Bronchial epithelial cell (primary cell): ENCODE measurements around the gene MRTO4. TPM values are rescaled to one million over a fixed set of nuclear protein-coding genes. Genes with fewer than 3 reads are reported as not detected.

Experiments
- DNase-seq: peaks from one replicate; pipeline ENCODE4 v3.0.0-alpha.2; 2010; ENCODE audit warnings: low read depth
- FAIRE-seq: peaks from 2 replicates; lab custom pipeline; 2011; peaks lifted over from hg19 to GRCh38; lab: Jason Lieb, UNC
- H3K27me3 ChIP-seq: 2 replicates; pipeline ENCODE4 v1.5.1; 2011; ENCODE audit warnings: low read length; ENCODE audit not compliant: control insufficient read depth, insufficient read depth
- H3K36me3 ChIP-seq: 2 replicates; pipeline ENCODE4 v1.5.1; 2011; ENCODE audit warnings: low read length; ENCODE audit not compliant: control insufficient read depth, insufficient read depth
- H3K4me3 ChIP-seq: 2 replicates; pipeline ENCODE4 v1.5.1; 2011; ENCODE audit warnings: mild to moderate bottlenecking, low read depth, low read length, control low read depth
- total RNA-seq: library from RNA; depleted of rRNA; stranded (reverse); fragments of >200 nt; gene quantifications from 2 replicates; pipeline ENCODE4 v1.2.1, GENCODE V29; 2014
- TF ChIP-seq, protein P1 (sequence below): IDR thresholded peaks from 2 replicates; pipeline ENCODE4 v1.5.1; 2011; ENCODE audit warnings: mild to moderate bottlenecking, moderate library complexity, low read length, control low read depth, inconsistent platforms; ENCODE audit not compliant: insufficient read depth, severe bottlenecking

The MRTO4 gene
- total RNA-seq, 1 donor from 2014 or later, result 55.5 TPM

DNA sequence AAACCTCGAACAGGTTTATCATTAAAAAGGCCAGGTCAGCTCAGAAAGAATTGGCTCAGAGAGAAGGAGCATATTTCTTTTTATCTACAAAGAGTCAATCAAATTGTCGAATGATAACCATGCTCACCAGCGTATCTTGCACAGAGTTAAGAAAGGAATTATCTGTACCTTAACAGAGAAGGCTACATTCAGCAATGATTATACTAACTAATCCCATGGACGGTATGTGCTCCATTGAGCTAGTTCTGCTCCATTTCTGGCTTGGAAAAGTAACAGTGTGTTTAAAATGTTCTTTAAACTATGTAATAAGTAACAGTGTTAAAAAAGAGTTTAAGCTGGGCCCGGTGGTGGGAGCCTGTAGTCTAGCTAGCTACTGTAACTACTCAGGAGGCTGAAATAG lies 45.8 kb upstream of the MRTO4 start:
- FAIRE-seq, result no peak
- TF ChIP-seq, protein P1, sequence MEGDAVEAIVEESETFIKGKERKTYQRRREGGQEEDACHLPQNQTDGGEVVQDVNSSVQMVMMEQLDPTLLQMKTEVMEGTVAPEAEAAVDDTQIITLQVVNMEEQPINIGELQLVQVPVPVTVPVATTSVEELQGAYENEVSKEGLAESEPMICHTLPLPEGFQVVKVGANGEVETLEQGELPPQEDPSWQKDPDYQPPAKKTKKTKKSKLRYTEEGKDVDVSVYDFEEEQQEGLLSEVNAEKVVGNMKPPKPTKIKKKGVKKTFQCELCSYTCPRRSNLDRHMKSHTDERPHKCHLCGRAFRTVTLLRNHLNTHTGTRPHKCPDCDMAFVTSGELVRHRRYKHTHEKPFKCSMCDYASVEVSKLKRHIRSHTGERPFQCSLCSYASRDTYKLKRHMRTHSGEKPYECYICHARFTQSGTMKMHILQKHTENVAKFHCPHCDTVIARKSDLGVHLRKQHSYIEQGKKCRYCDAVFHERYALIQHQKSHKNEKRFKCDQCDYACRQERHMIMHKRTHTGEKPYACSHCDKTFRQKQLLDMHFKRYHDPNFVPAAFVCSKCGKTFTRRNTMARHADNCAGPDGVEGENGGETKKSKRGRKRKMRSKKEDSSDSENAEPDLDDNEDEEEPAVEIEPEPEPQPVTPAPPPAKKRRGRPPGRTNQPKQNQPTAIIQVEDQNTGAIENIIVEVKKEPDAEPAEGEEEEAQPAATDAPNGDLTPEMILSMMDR, result no peak
- H3K36me3 ChIP-seq, result peaks cover 6% of the 10 kb centered on the region

DNA sequence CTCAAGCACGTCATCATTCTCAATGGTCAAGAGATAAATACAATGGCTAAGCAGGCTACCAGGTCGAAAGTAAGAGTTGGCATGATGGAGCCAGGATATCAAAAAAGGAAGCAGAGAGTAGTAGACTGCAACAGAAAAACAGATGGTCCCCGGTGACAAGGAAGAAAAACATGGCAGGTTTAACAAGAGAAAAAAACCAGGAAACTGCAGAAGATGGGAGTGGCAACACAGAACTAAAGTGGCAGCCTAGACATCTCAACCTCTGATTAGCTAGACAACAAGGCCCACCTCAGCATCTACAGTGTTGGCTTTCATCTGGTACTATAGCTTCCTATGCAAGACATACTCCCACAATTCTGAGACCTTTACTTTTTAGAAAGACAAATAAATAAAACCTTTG lies 44.7 kb upstream of the MRTO4 start:
- H3K36me3 ChIP-seq, result peaks cover 2% of the 10 kb centered on the region
- H3K27me3 ChIP-seq, result no peaks in the 10 kb centered on the region
- FAIRE-seq (no peak), DNase-seq (no peak)
- TF ChIP-seq, protein P1, result no peak
- H3K4me3 ChIP-seq, result no peak overlapping the region

More for the DNA sequence above, 45.8 kb upstream of the MRTO4 start:
- no peak overlapping the region for H3K4me3 ChIP-seq
- no peak for DNase-seq
- no peaks in the 10 kb centered on the region for H3K27me3 ChIP-seq

DNA sequence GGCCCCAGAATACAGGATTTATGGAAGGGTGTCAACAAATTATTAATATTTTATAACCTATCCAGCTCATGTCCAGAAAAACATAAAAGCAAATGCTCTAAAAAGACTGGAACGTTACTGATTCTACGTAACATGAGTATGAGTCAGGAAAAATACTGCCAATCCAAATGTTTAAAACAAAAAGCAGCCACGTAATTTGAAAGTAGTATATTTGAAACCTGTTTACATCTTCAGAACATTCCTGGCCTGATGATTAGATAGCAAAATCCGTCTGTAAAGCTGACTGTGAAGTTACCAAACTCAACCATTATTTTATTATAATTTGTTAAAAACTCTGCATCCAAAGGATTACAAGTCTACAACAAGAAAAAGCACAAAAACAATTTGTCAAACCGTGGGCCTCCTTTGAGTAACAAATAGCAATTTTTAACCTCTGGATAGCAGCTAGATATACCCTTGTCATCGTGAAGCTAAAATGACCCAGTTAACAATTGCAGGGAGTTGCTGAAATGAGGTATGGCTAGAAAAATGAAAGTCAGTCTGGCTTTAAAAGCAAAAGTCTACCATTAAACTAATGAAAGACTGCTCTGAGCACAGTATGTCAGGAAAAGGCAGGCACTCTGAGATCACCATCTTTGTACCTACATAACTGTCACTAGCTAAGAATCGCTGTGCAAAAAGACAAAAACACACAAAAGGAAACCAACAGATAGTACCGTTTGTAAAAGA lies 42.7 kb upstream of the MRTO4 start:
- H3K4me3 ChIP-seq, result peak overlapping the region; percentile 70
- H3K27me3 ChIP-seq, result no peaks in the 10 kb centered on the region
- TF ChIP-seq, protein P1, result no peak
- peaks cover 2% of the 10 kb centered on the region for H3K36me3 ChIP-seq
- FAIRE-seq (no peak), DNase-seq (peak; percentile 39)

DNA sequence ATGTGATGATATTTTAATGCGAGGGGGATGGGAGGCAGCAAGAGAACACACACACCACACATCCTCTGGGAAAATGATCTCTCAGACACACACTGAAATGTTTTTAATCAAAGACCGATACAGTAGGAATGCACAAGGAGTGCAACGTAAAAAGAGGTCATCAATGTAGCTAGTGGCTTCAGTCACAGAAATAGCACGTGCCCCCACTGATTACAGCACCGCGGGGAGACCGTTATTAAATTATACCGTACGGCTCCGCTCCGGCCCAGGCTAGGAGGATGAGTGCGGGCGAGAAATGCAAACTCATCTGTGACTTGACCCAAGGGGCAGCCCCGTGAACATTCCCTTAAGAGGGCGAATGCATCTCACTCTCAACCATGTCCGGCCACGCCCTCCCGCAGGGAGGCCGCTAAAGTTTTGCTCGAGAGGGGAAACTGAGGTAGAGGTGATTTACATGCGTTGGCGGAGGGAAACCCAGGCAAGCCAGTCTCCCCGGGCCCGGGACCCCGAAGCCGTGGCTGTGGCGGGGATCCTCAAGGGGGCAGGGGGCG lies 42.1 kb upstream of the MRTO4 start:
- no peaks in the 10 kb centered on the region for H3K27me3 ChIP-seq
- TF ChIP-seq, protein P1, result no peak
- H3K4me3 ChIP-seq, result peak overlapping the region; percentile 70
- peaks cover 2% of the 10 kb centered on the region for H3K36me3 ChIP-seq
- peak; percentile 25 for DNase-seq
- FAIRE-seq, result no peak

DNA sequence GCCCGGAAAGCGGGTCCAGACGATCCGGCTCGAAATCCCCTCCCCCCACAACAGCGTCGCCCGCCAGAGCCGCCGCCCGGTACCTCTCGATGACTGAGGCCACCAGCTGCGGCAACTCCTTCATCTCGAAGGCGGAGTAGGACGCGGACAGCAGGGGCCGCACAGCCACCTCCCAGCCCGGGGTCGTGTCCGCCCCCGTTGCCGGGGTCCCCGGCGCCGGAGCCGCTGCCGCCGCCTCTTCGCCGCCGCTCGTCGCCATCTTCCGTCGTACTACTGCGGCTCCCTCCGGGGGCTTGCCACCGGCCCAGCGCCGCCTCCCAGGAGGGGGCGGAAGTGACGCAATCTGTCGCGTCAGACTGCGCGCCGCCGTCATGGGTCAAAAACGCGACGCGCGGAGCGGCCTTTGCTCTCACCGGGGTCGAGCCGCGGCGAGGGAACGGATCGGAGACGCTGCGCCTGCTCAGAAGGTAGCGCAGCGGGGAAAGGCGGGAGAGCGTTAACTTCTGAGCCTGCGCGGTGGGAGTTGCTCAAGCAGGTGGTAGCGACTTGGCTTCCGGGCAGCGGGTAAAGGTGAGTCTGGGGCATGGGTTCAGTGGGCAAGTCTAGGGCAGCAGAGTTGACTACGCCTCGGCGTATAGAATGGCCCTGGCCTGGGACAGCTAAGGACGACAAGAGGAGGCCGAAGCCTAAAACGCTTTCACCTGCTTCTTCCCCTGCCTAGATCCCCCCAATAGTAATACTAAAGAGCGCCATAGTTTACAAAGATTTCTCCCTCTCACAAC lies 41.4 kb upstream of the MRTO4 start, which contains the start of gene UBR4:
Gene UBR4, minus strand, starts transcription at position 277 of the 782 bp plus-strand sequence. Its CDS starts 18 bp downstream, at position 259.
- DNase-seq (peak; percentile 85), FAIRE-seq (no peak)
- Histone ChIP-seq H3K4me3 (peak within 1 kb of the TSS; percentile 70), H3K36me3 (peaks cover 2% of the 10 kb centered on the region), H3K27me3 (no peaks in the 10 kb centered on the region)
- TF ChIP-seq, protein P1, result peak; percentile 1
